ENCODE data around the gene ADAMTS13. TPM values are rescaled to one million over a fixed set of nuclear protein-coding genes. Genes with fewer than 3 reads are reported as not detected.

The ADAMTS13 gene
- total and polyA plus RNA-seq, 2 donors (not counting 3 experiments of a cell fraction or from before 2014, with no cell fraction given) = 1.5 to 2.5 TPM

DNA sequence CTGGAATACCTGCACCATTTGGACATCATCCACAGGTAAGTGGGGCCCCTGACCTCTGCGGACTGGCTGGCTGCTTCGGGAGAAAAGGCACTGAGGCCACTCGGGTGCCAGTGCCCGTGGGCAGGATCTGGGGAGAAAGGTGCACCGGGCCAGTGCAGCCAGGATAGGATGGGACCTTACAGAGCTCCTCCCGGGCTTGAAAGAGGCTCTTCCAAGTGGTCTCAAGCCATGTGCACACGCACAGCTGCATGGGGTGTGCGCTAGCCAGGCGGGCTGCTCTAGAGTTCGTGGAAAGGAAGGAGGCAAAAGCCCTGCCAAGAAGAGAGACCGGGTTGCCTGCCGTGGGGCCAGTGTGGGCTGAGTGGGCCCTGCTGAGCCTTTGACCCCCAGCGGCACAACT, 32.6 kb upstream of the ADAMTS13 start:
- no peak overlapping the region for H2AFZ ChIP-seq (ENCODE audit: low read depth, low read length)
- H3K4me1 ChIP-seq (ENCODE audit: control insufficient read depth, extremely low read depth, insufficient read depth, low read length) = no peaks in the 10 kb centered on the region
- ChIA-PET POLR2A (no interaction called here), CTCF (interaction anchor here (1.1 kb wide), 1 partner anchor 97 kb away, joined by 3 read pairs; no protein-coding TSS in a partner anchor)
- H3K4me2 ChIP-seq (ENCODE audit: insufficient read depth, low read length) = no peak overlapping the region
- no peaks in the 10 kb centered on the region for H4K20me1 ChIP-seq (replicated peaks; ENCODE audit: control insufficient read depth, extremely low read depth, insufficient read depth, low read length)
- BruUV-seq (replicated peaks) = no TSS peak
- H3K4me3 ChIP-seq (replicated peaks in 1 of 3; ENCODE audit: insufficient read depth in 1 of 3, low read depth in 1 of 3, low read length in 3 of 3) = no peak overlapping the region
- no peaks in the 10 kb centered on the region for H3K27me3 ChIP-seq (ENCODE audit: control insufficient read depth in 2 of 2, insufficient read depth in 2 of 2, low read length in 2 of 2)
- H3K9ac ChIP-seq (replicated peaks; ENCODE audit: extremely low read depth, insufficient read depth, low read length) = no peak overlapping the region
- H3K27ac ChIP-seq (ENCODE audit: insufficient read depth, low read depth, low read length) = no peak overlapping the region
- no peaks in the 10 kb centered on the region for H3K9me3 ChIP-seq (replicated peaks; ENCODE audit: control insufficient read depth, insufficient read depth, low read length)
- dilution Hi-C loops (cut with MboI; ENCODE audit: extremely low pct_ligation_motif_present, low sequenced_read_pairs) (no loop called here), intact Hi-C loops (cut with micrococcal nuclease) (no loop called here)
- no peaks in the 10 kb centered on the region for H3K9me1 ChIP-seq (replicated peaks; ENCODE audit: control insufficient read depth, extremely low read depth, insufficient read depth, low read length)
- no peaks in the 10 kb centered on the region for H3K36me3 ChIP-seq (ENCODE audit: control insufficient read depth in 2 of 2, extremely low read depth in 1 of 2, insufficient read depth in 2 of 2, low read length in 2 of 2)
- DNase-seq (ENCODE audit: low read depth, low spot score) (no peak), FAIRE-seq (no peak)
- TF ChIP-seq GATA2 (IDR thresholded peaks at IDR 0.05; ENCODE audit: insufficient read depth, insufficient read length, low read depth, low read length) (no peak), JUN (IDR thresholded peaks at IDR 0.05; ENCODE audit: borderline replicate concordance, insufficient read depth, insufficient read length, low read depth) (no peak), FOS (IDR thresholded peaks at IDR 0.05; ENCODE audit: borderline replicate concordance, insufficient read depth, low read length) (no peak), MYC (IDR thresholded peaks at IDR 0.05; ENCODE audit: low read depth, low read length) (no peak), POLR2AphosphoS5 (IDR thresholded peaks at IDR 0.05; ENCODE audit: insufficient read depth, low read depth, low read length) (no peak), POLR2A (IDR thresholded peaks at IDR 0.05; ENCODE audit: low read depth, low read length) (no peak), EZH2 (IDR thresholded peaks at IDR 0.05; ENCODE audit: borderline replicate concordance, low read depth, low read length, severe bottlenecking) (no peak)
- TF ChIP-seq, protein P1, sequence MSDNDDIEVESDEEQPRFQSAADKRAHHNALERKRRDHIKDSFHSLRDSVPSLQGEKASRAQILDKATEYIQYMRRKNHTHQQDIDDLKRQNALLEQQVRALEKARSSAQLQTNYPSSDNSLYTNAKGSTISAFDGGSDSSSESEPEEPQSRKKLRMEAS (IDR thresholded peaks at IDR 0.05; ENCODE audit: insufficient read depth, insufficient read length) = no peak
- TF ChIP-seq, protein P2, sequence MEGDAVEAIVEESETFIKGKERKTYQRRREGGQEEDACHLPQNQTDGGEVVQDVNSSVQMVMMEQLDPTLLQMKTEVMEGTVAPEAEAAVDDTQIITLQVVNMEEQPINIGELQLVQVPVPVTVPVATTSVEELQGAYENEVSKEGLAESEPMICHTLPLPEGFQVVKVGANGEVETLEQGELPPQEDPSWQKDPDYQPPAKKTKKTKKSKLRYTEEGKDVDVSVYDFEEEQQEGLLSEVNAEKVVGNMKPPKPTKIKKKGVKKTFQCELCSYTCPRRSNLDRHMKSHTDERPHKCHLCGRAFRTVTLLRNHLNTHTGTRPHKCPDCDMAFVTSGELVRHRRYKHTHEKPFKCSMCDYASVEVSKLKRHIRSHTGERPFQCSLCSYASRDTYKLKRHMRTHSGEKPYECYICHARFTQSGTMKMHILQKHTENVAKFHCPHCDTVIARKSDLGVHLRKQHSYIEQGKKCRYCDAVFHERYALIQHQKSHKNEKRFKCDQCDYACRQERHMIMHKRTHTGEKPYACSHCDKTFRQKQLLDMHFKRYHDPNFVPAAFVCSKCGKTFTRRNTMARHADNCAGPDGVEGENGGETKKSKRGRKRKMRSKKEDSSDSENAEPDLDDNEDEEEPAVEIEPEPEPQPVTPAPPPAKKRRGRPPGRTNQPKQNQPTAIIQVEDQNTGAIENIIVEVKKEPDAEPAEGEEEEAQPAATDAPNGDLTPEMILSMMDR (IDR thresholded peaks at IDR 0.05; ENCODE audit: extremely low read depth in 1 of 2, insufficient read depth in 1 of 2, low read depth in 1 of 2, low read length in 2 of 2) = no peak
- H3K79me2 ChIP-seq (ENCODE audit: control insufficient read depth, insufficient read depth, low read length) = no peaks in the 10 kb centered on the region

Measured in endothelial cell of umbilical vein (primary cell).